Activated CD8-positive, alpha-beta memory T cell treated with anti-CD3 and anti-CD28 coated beads, Interleukin-2, amount 50 U/mL, for 1 hour (primary cell): ENCODE results near the gene SRRM4.

Experiments used
- DNase-seq: peaks from one replicate; pipeline ENCODE4 v3.0.0-alpha.2; 2020; ENCODE audit errors: extremely low read depth

The SRRM4 gene

DNA sequence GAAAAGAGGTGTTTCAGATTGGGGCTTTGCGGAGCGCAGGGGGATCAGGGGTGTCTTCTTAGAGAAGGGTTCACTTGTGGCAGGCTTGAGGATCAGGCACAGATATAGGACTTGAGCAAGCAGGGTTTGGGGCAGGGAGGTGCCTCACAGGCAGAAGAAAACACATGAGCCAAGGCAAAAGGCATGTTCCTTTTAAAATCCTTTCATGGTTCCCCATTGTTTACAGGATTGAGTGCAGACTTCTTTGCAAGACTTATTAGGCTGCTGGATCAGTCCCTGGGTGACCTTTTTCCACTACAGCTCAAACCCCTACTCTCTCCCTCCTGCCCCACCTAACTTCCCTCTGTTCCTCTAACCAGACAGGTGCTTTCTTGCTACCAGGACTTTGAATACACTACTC lies 217.1 kb downstream of the SRRM4 start:
- no peak for DNase-seq

DNA sequence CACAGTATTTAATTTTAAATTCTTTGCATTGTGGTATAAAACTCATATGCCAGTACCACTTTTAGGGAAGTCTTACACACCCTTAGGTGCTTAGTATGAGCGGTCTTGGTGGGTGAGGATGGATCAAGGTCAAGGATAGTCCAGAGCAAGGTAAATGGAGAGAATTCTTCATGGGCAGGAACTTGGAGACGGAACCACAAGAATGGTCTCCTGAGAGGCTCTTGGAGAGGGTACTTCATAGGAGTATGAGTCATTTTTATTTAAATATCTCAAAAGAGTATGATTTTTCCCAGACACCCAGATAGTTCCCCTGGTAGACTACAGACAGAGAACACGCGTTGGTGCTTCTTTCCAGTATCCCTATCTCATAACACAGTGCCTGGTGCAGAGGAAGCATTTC lies 219.3 kb downstream of the SRRM4 start:
- no peak for DNase-seq

DNA sequence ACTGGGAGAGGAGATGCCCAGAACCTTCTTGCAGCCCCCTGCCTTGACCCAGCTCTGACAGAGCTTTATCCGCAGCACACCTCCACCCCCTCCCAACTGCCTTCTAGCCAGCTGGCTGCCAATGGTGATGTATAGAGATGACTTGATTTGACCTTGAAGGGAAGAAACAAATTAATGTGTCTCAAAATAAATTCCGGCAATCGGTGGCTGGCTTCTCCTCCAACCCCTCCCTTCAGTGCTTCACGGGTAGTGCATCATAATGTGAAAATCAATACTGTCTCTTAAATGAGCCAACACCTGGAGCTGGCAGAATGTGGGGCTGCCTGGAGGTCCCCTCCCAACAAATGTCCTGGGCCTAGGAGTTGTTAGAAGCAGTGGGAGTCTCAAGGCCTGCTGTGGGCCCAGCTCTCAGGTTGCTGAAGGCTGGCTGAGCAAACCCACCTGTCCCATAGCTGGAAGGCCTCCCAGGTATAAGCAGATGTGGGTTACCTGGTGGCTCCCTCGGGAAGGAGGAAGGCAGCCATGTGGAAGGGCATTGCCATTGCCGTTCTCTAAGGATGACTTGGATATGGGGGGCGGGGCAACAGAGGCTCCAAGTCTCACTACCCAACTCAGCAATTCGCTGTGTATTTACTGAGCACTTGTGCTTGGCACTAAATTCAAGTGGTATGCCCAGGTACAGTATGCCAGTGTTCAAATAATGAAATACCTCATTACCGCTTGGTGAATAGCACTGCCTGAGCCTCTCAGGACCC lies 220.6 kb downstream of the SRRM4 start:
- DNase-seq = no peak

DNA sequence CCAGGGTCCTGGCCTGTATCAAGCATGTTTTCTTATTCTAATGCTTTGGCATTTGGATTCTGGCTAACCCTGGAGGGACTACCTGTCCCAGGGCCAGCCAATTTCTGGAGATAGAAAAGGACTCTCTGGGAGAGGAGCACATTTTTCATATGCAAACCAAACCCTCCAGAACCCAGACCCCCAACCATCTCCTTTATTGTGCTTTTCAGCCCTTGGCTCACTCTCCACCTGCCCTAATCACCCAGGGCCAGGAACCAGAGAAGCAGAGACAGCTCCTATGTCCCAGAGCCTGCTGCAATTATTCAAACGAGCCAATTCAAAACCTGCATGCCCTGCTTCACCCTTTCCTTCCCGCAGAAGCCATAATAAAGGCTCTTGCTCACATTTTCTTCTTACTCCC lies 221.2 kb downstream of the SRRM4 start:
- no peak for DNase-seq

DNA sequence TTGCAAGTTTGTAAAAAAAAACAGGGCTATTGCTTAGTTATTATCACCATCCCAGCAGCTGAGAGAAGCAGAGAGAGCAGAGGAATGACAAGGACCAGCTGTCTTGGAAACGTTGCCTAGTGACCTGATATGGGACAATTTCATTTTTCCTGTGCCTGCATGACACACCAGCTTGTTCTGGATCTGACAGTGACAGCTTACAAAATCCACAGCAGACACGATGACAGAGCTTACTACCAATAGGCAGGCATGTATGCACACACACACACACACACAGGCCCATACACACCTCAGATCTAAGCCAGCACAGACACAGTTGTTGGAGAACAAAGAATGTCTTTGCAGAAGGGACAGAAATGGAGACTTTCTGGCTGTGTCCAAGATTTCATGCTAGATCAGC lies 222.8 kb downstream of the SRRM4 start:
- no peak for DNase-seq

DNA sequence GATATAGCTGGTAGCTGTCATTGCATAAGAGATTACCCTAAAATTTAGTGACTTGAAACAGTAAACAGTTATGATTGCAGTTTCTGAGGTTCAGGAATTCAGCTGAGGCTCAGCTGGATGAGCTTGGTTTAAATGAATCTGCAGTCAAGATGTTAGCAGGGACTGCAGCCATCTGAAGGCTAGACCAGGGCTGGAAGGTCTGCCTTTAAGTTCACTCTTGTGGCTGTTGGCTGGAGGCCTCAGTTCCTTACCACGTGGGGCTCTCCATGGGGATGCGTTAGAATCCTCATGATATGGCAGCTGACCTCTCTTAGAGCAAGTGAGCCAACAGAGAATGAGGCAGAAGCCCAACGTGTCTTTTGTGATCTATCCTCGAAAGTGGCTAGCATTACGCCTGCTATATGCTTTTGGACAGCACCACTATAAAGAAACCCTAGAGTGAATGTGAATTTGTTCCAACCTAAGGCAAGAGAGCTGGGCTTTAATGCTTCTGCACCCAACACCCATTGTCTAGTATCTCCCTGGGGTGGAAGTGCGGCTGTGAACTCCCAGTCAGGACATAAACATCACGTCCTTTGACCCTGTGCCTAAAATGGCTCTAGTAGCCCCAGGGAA lies 223.4 kb downstream of the SRRM4 start:
- DNase-seq = no peak

DNA sequence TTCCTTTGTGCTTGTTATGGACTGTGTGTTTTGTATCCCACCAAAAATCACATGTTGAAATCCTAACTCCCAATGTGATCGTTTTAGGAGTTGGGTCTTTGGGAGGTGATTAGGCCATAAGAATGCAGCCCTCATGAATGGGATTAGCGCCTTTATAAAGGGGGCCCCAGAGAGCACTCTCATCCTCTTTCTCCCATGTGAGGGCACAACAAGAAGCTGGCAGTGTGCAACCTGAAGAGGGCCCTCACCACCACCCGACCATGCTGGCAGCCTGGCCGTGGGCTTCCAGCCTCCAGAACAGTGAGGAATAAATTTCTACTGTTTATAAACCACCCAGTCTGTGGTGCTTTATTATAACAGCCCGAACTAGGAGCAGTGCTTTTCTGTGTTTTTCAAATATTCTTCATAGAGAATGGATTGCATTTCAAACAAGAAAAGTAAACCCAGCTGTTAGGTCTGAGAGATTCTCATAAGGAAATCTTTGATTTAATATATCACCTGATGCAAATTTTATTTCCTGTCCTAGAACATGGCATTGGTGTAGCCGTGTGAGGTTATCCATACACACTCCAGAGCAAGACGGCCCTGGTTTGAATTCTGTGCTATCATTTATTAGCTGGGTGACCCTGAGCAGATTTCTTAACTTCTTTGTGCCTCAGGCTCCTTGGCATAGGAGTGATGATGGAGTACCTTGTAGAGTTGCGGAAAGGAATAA lies 225.2 kb downstream of the SRRM4 start:
- DNase-seq = no peak

DNA sequence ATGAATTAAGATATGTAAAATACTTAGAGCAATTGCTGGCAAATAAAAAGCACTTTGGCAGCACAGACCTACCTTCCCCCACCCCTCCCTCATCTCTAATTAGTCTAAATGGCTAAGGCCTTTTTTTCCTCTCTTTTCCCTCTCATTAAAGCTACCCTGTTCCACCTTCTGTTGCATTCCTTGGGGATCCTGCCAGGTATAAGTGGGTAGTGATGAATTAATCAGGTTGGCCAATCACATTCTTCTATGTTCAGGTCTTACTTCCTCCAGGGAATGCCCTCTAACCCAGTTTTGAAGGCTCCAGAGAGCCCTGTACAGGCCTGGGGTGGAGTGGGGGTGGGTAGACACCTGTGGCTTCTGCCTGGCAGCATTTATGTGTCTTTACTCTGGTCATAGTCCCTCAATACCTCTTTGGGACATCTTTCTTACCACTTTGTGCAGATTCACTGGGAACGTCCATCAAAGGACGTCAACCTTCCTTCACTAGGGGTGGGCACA lies 225.8 kb downstream of the SRRM4 start:
- no peak for DNase-seq

DNA sequence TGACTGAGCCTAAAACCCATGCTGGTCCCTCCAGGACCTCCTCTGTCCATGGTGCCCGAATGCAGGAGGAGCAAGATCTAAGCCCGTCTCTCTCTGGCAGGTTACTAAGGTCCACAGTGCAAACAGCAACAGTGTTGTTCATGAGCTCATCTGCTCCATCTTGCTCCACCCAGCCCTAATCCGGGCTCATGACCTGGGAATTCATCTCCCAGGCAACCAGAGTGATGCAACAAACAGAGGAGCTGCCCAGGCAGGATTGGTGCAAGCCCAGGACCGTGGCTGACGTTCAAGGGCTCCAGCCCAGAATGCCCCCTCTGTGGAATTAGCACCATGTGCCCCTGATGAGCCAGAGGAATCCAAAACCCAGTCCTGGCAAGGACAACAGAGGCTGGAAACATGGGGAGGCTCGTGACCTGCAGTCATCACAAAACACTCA lies 227.3 kb downstream of the SRRM4 start:
- no peak for DNase-seq

DNA sequence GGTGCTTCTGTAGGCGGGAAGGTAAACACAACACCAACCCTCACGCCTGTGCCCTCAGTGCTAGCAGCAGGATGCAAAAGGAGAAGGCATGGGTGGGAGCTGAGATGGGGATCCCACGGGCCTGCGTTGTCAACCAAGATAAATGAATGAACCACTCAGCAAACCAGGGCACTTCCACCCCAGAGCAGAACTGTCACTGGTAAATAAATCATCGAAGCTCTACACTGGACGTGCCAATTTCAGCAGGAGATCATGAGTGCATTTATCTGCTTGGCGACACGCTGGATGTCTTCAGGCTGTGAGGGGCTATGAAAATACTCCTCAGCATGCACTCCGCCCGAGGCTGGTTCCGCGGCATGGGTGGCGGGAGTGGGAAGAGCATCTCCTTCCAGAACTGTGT lies 230.5 kb downstream of the SRRM4 start:
- DNase-seq = no peak
